Activated CD8-positive, alpha-beta memory T cell treated with anti-CD3 and anti-CD28 coated beads, Interleukin-2, amount 50 U/mL, for 24 hours (primary cell): ENCODE data around the gene CLPSL2.
A peak's percentile ranks its signal among the peaks of the same experiment; 100 is the strongest.
"Not testable (repeated sequence)": the region's sequence is repeated elsewhere in the genome, so short reads cannot be mapped to it uniquely, and the experiment has no call there.

ENCODE experiments used
- DNase-seq: peaks from one replicate; pipeline ENCODE4 v3.0.0-alpha.2; 2020; ENCODE audit errors: extremely low read depth

CLPSL2 gene

GRCh38 chr6:35776364-35777215, at the start of gene CLPSL2:
Gene CLPSL2 (plus strand): TSS chr6:35776598. CDS start chr6:35776619, 21 bp downstream.
- no peak for DNase-seq

GRCh38 chr6:35727231-35727934, 49.0 kb upstream of the CLPSL2 start:
- no peak for DNase-seq

- peak; percentile 68 for DNase-seq
Measured at GRCh38 chr6:35727935-35728682, 48.3 kb upstream of the CLPSL2 start.

- DNase-seq, result no peak
Measured at GRCh38 chr6:35728683-35729678, 47.4 kb upstream of the CLPSL2 start.

GRCh38 chr6:35729722-35730121, 46.7 kb upstream of the CLPSL2 start:
- no peak for DNase-seq

GRCh38 chr6:35730745-35731413, 45.5 kb upstream of the CLPSL2 start:
- DNase-seq, result no peak

- DNase-seq, result peak; percentile 91
Measured at GRCh38 chr6:35731414-35731735, 45.0 kb upstream of the CLPSL2 start.

- peak; percentile 86 for DNase-seq
Measured at GRCh38 chr6:35731736-35732532, 44.5 kb upstream of the CLPSL2 start.

- no peak for DNase-seq
Measured at GRCh38 chr6:35733633-35734032, 42.8 kb upstream of the CLPSL2 start.

- DNase-seq, result not testable (repeated sequence)
Measured at GRCh38 chr6:35734319-35734718, 42.1 kb upstream of the CLPSL2 start.

GRCh38 chr6:35735452-35735851, 40.9 kb upstream of the CLPSL2 start:
- DNase-seq, result no peak

GRCh38 chr6:35736253-35736894, 40.0 kb upstream of the CLPSL2 start:
- DNase-seq, result peak; percentile 75

- no peak for DNase-seq
Measured at GRCh38 chr6:35736982-35737412, 39.4 kb upstream of the CLPSL2 start, which contains the start of gene ARMC12. Gene ARMC12 (plus strand): TSS chr6:35737032. CDS start chr6:35737109, 77 bp downstream.

GRCh38 chr6:35737413-35738211, 38.8 kb upstream of the CLPSL2 start:
- no peak for DNase-seq

- DNase-seq, result no peak
Measured at GRCh38 chr6:35739645-35740524, 36.5 kb upstream of the CLPSL2 start.

- no peak for DNase-seq
Measured at GRCh38 chr6:35742842-35743241, 33.6 kb upstream of the CLPSL2 start.

GRCh38 chr6:35745509-35745908, 30.9 kb upstream of the CLPSL2 start:
- DNase-seq, result no peak
